Caco-2 (cell line): ENCODE results near the gene ZNF432. TPM values are rescaled to one million over a fixed set of nuclear protein-coding genes. Genes with fewer than 3 reads are reported as not detected.

Experiments used
- BruUV-seq: library from RNA; stranded (reverse); fragments of 400-500 nt; replicated peaks from 2 replicates; lab custom pipeline; 2021; lab: Mats Ljungman, UMichigan
- CTCF ChIA-PET: fragments of 300-600 bp; sonication (Branson Sonifier 250); formaldehyde crosslinking; loops from one replicate; lab custom pipeline; 2022; ENCODE audit warnings: antibody characterized with exemption; lab: Charles Lee
- POLR2A ChIA-PET: fragments of 300-600 bp; sonication (Branson Sonifier 250); formaldehyde crosslinking; loops from one replicate; lab custom pipeline; 2022; ENCODE audit warnings: antibody characterized with exemption; lab: Charles Lee
- DNase-seq, 2 experiments: peaks; one replicate each; pipeline versions ENCODE4 v3.0.0 to v3.0.0-alpha.2; 2020 to 2022
- H3K27me3 ChIP-seq: replicated peaks from 2 replicates; pipeline ENCODE4 v1.6.0; 2011; ENCODE audit warnings: low read length; ENCODE audit not compliant: control insufficient read depth, insufficient read depth
- H3K36me3 ChIP-seq: 2 replicates; pipeline ENCODE4 v1.5.1; 2011; ENCODE audit warnings: low read length; ENCODE audit not compliant: control insufficient read depth, insufficient read depth
- H3K4me1 ChIP-seq: fragments of 250-450 bp; sonication (Bioruptor Pico); 2 replicates; pipeline ENCODE4 v1.5.1; 2020; ENCODE audit warnings: mild to moderate bottlenecking
- H3K4me3 ChIP-seq: 2 replicates; pipeline ENCODE4 v1.5.1; 2011; ENCODE audit warnings: low read depth, mild to moderate bottlenecking, control low read depth, low read length
- H3K9me3 ChIP-seq: fragments of 250-450 bp; sonication (Bioruptor Pico); 2 replicates; pipeline ENCODE4 v1.5.1; 2020; ENCODE audit warnings: mild to moderate bottlenecking, moderate library complexity
- H3K27ac Mint-ChIP-seq: one replicate; pipeline ENCODE4 v1.8.0; 2022; ENCODE audit warnings: mixed read lengths; ENCODE audit not compliant: unreplicated experiment
- H3K27me3 Mint-ChIP-seq: one replicate; pipeline ENCODE4 v1.8.0; 2022; ENCODE audit warnings: mixed read lengths; ENCODE audit not compliant: insufficient read depth, unreplicated experiment
- H3K36me3 Mint-ChIP-seq: one replicate; pipeline ENCODE4 v1.8.0; 2022; ENCODE audit warnings: mild to moderate bottlenecking, mixed read lengths; ENCODE audit not compliant: insufficient read depth, unreplicated experiment
- H3K4me1 Mint-ChIP-seq: one replicate; pipeline ENCODE4 v1.8.0; 2022; ENCODE audit warnings: low read depth, mixed read lengths; ENCODE audit not compliant: unreplicated experiment
- H3K4me3 Mint-ChIP-seq: one replicate; pipeline ENCODE4 v1.8.0; 2022; ENCODE audit warnings: mild to moderate bottlenecking, moderate library complexity, mixed read lengths; ENCODE audit not compliant: unreplicated experiment
- H3K9me3 Mint-ChIP-seq: one replicate; pipeline ENCODE4 v1.8.0; 2022; ENCODE audit warnings: mixed read lengths; ENCODE audit not compliant: unreplicated experiment
- intact Hi-C: fragments of 100-400 bp; cut with micrococcal nuclease; formaldehyde crosslinking; loops from one replicate; pipeline ENCODE4 v1.10.0; 2022; ENCODE audit not compliant: unreplicated experiment
- total RNA-seq: library from RNA; stranded (reverse); gene quantifications from 2 replicates; pipeline ENCODE4 v1.2.3, GENCODE V29; 2022
- TF ChIP-seq, protein P1 (sequence below), 2 experiments: fragments of 200-600 bp in 1 of 2; IDR thresholded peaks; 1 replicate in 1 of 2; 2 replicates in 1 of 2; pipeline versions ENCODE4 v1.5.1 to v1.8.0; 2011 to 2022; ENCODE audit warnings: antibody characterized with exemption in 1 of 2, control low read depth in 1 of 2, inconsistent platforms in 1 of 2, low read depth in 1 of 2, low read length in 1 of 2, mild to moderate bottlenecking in 1 of 2, moderate library complexity in 1 of 2; ENCODE audit not compliant: insufficient read depth in 1 of 2, severe bottlenecking in 1 of 2, unreplicated experiment in 1 of 2

ZNF432 gene
- total RNA-seq, 1 experiment from 2014 or later = 10.5 TPM

- Mint-ChIP-seq H3K36me3 (peaks cover 23% of the 10 kb centered on the region), H3K27me3 (no peaks in the 10 kb centered on the region), H3K27ac (peak within 1 kb of the TSS; percentile 98), H3K4me3 (peak within 1 kb of the TSS; percentile 96), H3K4me1 (peaks cover 10% of the 10 kb centered on the region), H3K9me3 (peaks cover 53% of the 10 kb centered on the region)
- DNase-seq = peak; percentile 86 to 90
- CTCF ChIA-PET = interaction anchor here (0.7 kb wide), 1 partner anchor 48 kb away, joined by 3 read pairs; no protein-coding TSS in a partner anchor
- Histone ChIP-seq H3K4me3 (peak within 1 kb of the TSS; percentile 89), H3K36me3 (no peaks in the 10 kb centered on the region; the same call in 1 of the 2 replicates), H3K27me3 (no peaks in the 10 kb centered on the region), H3K9me3 (peaks cover 35% of the 10 kb centered on the region), H3K4me1 (no peaks in the 10 kb centered on the region)
- intact Hi-C loops = loop anchor here (1.0 kb wide), 2 partner anchors 20 to 41 kb away; partner anchors contain the start of gene ZNF614
- POLR2A ChIA-PET = interaction anchor here (0.6 to 1.7 kb wide), 3 partner anchors 21 to 201 kb away, joined by 3 to 5 read pairs (median 5); partner anchors contain the start of genes ZNF432 and ZNF614
- TF ChIP-seq, protein P1, sequence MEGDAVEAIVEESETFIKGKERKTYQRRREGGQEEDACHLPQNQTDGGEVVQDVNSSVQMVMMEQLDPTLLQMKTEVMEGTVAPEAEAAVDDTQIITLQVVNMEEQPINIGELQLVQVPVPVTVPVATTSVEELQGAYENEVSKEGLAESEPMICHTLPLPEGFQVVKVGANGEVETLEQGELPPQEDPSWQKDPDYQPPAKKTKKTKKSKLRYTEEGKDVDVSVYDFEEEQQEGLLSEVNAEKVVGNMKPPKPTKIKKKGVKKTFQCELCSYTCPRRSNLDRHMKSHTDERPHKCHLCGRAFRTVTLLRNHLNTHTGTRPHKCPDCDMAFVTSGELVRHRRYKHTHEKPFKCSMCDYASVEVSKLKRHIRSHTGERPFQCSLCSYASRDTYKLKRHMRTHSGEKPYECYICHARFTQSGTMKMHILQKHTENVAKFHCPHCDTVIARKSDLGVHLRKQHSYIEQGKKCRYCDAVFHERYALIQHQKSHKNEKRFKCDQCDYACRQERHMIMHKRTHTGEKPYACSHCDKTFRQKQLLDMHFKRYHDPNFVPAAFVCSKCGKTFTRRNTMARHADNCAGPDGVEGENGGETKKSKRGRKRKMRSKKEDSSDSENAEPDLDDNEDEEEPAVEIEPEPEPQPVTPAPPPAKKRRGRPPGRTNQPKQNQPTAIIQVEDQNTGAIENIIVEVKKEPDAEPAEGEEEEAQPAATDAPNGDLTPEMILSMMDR (IDR thresholded peaks at IDR 0.05; ENCODE audit: insufficient read depth in 1 of 2, low read depth in 1 of 2, low read length in 1 of 2, severe bottlenecking in 1 of 2, unreplicated experiment in 1 of 2) = no peak
- TSS peak; percentile 51 for BruUV-seq
Observed at GRCh38 chr19:52007806-52008557, 40.7 kb downstream of the ZNF432 start, which contains the start of gene ZNF615. Gene ZNF615 (minus strand): TSS chr19:52008211. CDS start chr19:52003711, 4,500 bp downstream.

DNA sequence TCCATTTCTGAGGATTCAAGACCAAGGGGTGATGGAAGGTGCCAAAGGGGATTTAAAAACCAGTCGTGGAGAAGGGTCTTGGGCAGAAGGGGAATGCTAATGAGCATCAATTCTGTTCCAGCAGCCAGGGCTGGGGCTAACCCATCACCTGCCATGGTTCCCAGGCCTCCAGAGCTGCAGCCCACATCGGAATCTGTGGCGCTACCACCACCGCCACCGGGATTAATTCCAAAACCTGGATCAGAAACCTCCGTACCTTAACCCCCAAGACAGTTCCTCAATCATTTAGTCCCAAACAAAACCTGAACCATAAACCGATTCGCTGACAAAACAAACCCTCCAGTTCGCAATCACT is 41.2 kb downstream of the ZNF432 start:
- Mint-ChIP-seq H3K4me3 (peak overlapping the region; percentile 96), H3K27ac (peak overlapping the region; percentile 98), H3K4me1 (peaks cover 10% of the 10 kb centered on the region), H3K36me3 (peaks cover 17% of the 10 kb centered on the region), H3K27me3 (no peaks in the 10 kb centered on the region), H3K9me3 (peaks cover 48% of the 10 kb centered on the region)
- no peaks in the 10 kb centered on the region for H3K36me3 ChIP-seq
- no peaks in the 10 kb centered on the region for H3K4me1 ChIP-seq
- DNase-seq = no peak
- peak overlapping the region; percentile 89 for H3K4me3 ChIP-seq
- TF ChIP-seq, protein P1 (IDR thresholded peaks at IDR 0.05; ENCODE audit: insufficient read depth in 1 of 2, low read depth in 1 of 2, low read length in 1 of 2, severe bottlenecking in 1 of 2, unreplicated experiment in 1 of 2) = no peak
- POLR2A ChIA-PET = interaction anchor here (0.7 to 1.7 kb wide), 2 partner anchors 21 to 41 kb away, joined by 5 read pairs; partner anchors contain the start of genes ZNF432 and ZNF614
- peaks cover 35% of the 10 kb centered on the region for H3K9me3 ChIP-seq
- no TSS peak for BruUV-seq
- no peaks in the 10 kb centered on the region for H3K27me3 ChIP-seq
- CTCF ChIA-PET = no interaction called here
- intact Hi-C loops = no loop called here

DNA sequence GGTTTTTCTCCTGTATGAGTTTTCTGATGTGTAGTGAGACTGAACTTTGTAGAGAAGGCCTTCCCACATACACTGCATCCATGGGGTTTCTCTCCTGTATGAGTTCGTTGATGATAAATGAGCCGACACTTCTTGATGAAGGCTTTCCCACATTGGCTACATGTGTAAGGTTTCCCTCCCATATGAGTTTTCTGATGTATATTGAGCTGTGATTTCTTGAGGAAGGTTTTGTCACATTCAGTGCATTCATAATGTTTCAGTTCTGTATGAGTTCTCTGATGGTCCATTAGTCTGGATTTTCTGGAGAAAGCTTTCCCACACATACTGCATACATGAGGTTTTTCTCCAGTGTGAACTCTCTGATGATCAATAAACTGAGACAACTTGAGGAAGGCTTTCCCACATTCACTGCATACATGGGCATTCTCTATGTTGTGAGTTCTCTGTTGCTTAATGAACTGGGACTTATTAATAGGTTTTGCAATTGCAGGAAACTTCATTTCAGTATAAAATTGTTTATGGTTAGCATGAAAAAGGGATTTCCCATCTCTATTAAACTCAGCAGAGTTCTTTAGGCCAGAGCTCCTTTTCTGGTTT is 54.5 kb downstream of the ZNF432 start:
- BruUV-seq = no TSS peak
- Histone ChIP-seq H3K36me3 (peaks cover 7% of the 10 kb centered on the region; the same call in 1 of the 2 replicates), H3K9me3 (peaks cover 58% of the 10 kb centered on the region), H3K4me1 (no peaks in the 10 kb centered on the region), H3K27me3 (no peaks in the 10 kb centered on the region), H3K4me3 (no peak overlapping the region)
- Mint-ChIP-seq H3K4me1 (no peaks in the 10 kb centered on the region), H3K9me3 (peaks cover 55% of the 10 kb centered on the region), H3K27ac (no peak overlapping the region), H3K36me3 (peaks cover 22% of the 10 kb centered on the region), H3K4me3 (no peak overlapping the region), H3K27me3 (no peaks in the 10 kb centered on the region)
- ChIA-PET POLR2A (no interaction called here), CTCF (no interaction called here)
- TF ChIP-seq, protein P1 (IDR thresholded peaks at IDR 0.05; ENCODE audit: insufficient read depth in 1 of 2, low read depth in 1 of 2, low read length in 1 of 2, severe bottlenecking in 1 of 2, unreplicated experiment in 1 of 2) = no peak
- intact Hi-C loops = no loop called here
- no peak for DNase-seq
